GM19238 (cell line): Measurements from ENCODE around the gene PTPN13.
"Not testable (repeated sequence)": the region's sequence is repeated elsewhere in the genome, so short reads cannot be mapped to it uniquely, and the experiment has no call there.

Experiments used
- DNase-seq: peaks from one replicate; pipeline ENCODE4 v3.0.0; 2011; ENCODE audit warnings: low spot score; ENCODE audit not compliant: insufficient read length

Gene PTPN13

GRCh38 chr4:86644892-86645291 is 50.8 kb downstream of the PTPN13 start:
- DNase-seq, result no peak

GRCh38 chr4:86652332-86652932 is 58.3 kb downstream of the PTPN13 start:
- DNase-seq, result no peak

GRCh38 chr4:86653237-86653865 is 59.2 kb downstream of the PTPN13 start:
- no peak for DNase-seq

GRCh38 chr4:86656781-86657180 is 62.7 kb downstream of the PTPN13 start:
- DNase-seq, result not testable (repeated sequence)

- no peak for DNase-seq
Observed at GRCh38 chr4:86657382-86657781, 63.3 kb downstream of the PTPN13 start.

GRCh38 chr4:86657910-86658309 is 63.8 kb downstream of the PTPN13 start:
- DNase-seq, result no peak

GRCh38 chr4:86660401-86660800 is 66.3 kb downstream of the PTPN13 start:
- no peak for DNase-seq

- no peak for DNase-seq
Observed at GRCh38 chr4:86661006-86661405, 66.9 kb downstream of the PTPN13 start.

- DNase-seq, result no peak
Observed at GRCh38 chr4:86661418-86661817, 67.3 kb downstream of the PTPN13 start.

GRCh38 chr4:86664959-86665358 is 70.8 kb downstream of the PTPN13 start:
- DNase-seq, result no peak

- no peak for DNase-seq
Observed at GRCh38 chr4:86670298-86670697, 76.2 kb downstream of the PTPN13 start.

GRCh38 chr4:86670756-86671155 is 76.6 kb downstream of the PTPN13 start:
- DNase-seq, result no peak

- no peak for DNase-seq
Observed at GRCh38 chr4:86675548-86675947, 81.4 kb downstream of the PTPN13 start.

GRCh38 chr4:86678796-86679195 is 84.7 kb downstream of the PTPN13 start:
- DNase-seq, result no peak

GRCh38 chr4:86679441-86679840 is 85.3 kb downstream of the PTPN13 start:
- no peak for DNase-seq

GRCh38 chr4:86683167-86683566 is 89.1 kb downstream of the PTPN13 start:
- DNase-seq, result no peak

GRCh38 chr4:86683983-86684382 is 89.9 kb downstream of the PTPN13 start:
- DNase-seq, result no peak

- DNase-seq, result no peak
Observed at GRCh38 chr4:86685401-86685800, 91.3 kb downstream of the PTPN13 start.

GRCh38 chr4:86686741-86687140 is 92.6 kb downstream of the PTPN13 start:
- no peak for DNase-seq

- no peak for DNase-seq
Observed at GRCh38 chr4:86688026-86688425, 93.9 kb downstream of the PTPN13 start.

- no peak for DNase-seq
Observed at GRCh38 chr4:86704601-86705000, 110.5 kb downstream of the PTPN13 start.

- DNase-seq, result no peak
Observed at GRCh38 chr4:86706923-86707597, 112.9 kb downstream of the PTPN13 start.

- no peak for DNase-seq
Observed at GRCh38 chr4:86717651-86718050, 123.5 kb downstream of the PTPN13 start.
